Subcutaneous abdominal adipose tissue (tissue), 5 donors: Measurements from ENCODE around the gene MOV10L1.
A peak's percentile ranks its signal among the peaks of the same experiment; 100 is the strongest.

Source experiments
- H3K27ac ChIP-seq: one replicate; pipeline ENCODE4 v1.7.0; 2013; ENCODE audit warnings: low read depth, mild to moderate bottlenecking, inconsistent platforms, low read length, moderate library complexity
- H3K27me3 ChIP-seq, 5 donors: one replicate each; pipeline ENCODE4 v1.7.0; 2013; ENCODE audit warnings: low read length in 5 of 5, inconsistent platforms in 1 of 5; ENCODE audit not compliant: control insufficient read depth in 5 of 5, insufficient read depth in 4 of 5
- H3K36me3 ChIP-seq, 5 donors: one replicate each; pipeline ENCODE4 v1.7.0; 2013; ENCODE audit warnings: low read length in 5 of 5; ENCODE audit not compliant: control insufficient read depth in 5 of 5, insufficient read depth in 5 of 5
- H3K4me1 ChIP-seq, 5 donors: one replicate each; pipeline ENCODE4 v1.7.0; 2013; ENCODE audit warnings: low read length in 5 of 5, mild to moderate bottlenecking in 3 of 5, moderate library complexity in 1 of 5; ENCODE audit not compliant: control insufficient read depth in 5 of 5, insufficient read depth in 5 of 5
- H3K4me3 ChIP-seq, 5 donors: one replicate each; pipeline ENCODE4 v1.7.0; 2013; ENCODE audit warnings: low read length in 5 of 5, low read depth in 1 of 5
- H3K9ac ChIP-seq, 5 donors: one replicate each; pipeline ENCODE4 v1.7.0; 2013; ENCODE audit warnings: low read length in 5 of 5, mild to moderate bottlenecking in 4 of 5, moderate library complexity in 3 of 5
- H3K9me3 ChIP-seq, 5 donors: one replicate each; pipeline ENCODE4 v1.7.0; 2013; ENCODE audit warnings: low read length in 5 of 5; ENCODE audit not compliant: control insufficient read depth in 5 of 5
- donor health status: healthy.
- donor health status: healthy.
- donor health status: healthy.
- donor health status: healthy.
- donor health status: healthy.

The MOV10L1 gene

DNA sequence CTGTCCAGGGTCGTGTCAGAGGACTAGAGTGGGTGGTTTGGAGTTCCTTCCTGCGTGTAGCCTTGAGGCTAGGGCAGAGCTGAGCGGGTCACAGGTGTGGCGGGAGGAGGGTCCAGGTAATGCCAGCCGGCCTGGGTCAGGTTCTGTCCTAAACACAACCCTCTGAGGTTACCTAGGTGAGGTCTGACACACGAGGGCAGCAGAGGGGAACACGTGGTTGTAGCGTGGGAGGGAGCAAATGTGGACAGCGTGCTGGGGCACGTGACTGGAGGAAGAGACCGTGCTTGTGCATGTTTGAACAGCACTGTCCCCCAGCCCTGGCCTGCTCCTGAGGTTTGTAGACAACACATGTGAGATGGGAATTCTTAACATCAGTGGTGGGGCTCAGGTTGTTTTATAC, 13.1 kb downstream of the MOV10L1 start:
- Histone ChIP-seq H3K9me3 (no peaks in the 10 kb centered on the region), H3K4me3 (no peak overlapping the region), H3K27ac (no peak overlapping the region), H3K9ac (no peak overlapping the region), H3K4me1 (peaks cover 0 to 6% (median 0%) of the 10 kb centered on the region in 5 donors), H3K36me3 (no peaks in the 10 kb centered on the region), H3K27me3 (peaks cover 0 to 8% (median 0%) of the 10 kb centered on the region in 5 donors)

DNA sequence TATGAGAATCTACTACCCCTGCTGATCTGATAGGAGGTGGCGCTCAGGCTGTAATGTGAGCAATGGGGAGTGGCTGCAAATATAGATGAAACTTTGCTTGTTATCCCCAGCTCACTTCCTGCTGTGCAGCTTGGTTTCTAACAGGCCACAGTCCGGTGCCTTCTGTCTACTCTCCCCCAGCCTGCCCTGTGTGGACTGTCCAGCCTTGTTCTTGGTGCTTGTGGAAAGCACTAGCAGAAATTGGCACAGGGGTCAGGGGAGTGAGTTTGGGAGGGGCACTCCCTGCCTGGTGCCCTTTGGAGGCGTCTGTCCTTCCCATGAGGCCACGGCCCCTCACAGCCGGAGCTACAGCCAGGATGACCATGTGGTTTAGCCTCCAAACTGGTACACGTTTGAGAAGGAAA, 14.3 kb downstream of the MOV10L1 start:
- H3K4me3 ChIP-seq, result no peak overlapping the region
- no peak overlapping the region for H3K27ac ChIP-seq
- H3K9ac ChIP-seq, result no peak overlapping the region
- peaks cover 0 to 6% (median 0%) of the 10 kb centered on the region in 5 donors for H3K4me1 ChIP-seq
- H3K9me3 ChIP-seq, result no peaks in the 10 kb centered on the region
- H3K36me3 ChIP-seq, result no peaks in the 10 kb centered on the region
- H3K27me3 ChIP-seq, result peaks cover 0 to 11% (median 0%) of the 10 kb centered on the region in 5 donors

DNA sequence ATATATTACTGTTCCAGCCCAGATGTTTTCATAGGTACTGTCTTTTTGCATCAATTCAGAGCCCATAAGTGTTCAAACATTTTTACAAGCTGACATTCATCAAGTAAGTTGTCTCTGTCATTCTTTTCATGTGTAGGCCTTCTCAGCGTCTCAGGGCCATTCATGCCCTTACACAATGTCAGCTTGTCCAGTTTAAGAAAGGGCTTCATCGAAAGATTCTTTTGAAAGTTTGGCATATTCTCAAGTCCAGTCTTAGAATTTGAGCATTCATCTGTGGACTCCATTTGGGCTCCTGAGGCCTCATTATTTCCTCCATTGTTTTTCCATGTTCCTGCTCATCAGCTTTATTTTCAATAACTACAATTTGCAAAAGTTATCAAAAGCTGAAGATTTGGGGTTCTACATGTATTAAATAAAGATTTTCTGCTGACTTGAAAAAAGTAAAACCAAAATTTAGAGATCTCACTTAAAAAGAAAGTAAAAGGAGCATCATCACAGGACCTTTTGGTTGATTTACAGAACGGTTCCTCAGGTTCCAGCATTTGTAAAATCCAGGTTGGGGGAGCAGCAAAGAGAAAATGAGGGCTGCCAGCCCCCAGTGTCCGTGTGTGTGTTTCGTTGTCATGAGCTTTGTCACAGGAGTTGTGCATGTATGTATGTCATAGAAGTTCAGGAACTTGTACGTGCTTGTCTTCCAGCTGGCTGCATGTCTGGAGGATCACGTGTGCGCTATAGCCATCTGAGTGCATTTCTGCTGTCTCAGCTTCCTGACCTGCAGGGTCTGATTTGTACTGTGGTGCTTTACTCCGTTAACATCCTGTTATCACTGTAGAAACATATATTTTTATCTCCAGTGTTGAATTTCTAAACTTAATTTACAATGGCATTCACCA, 15.6 kb downstream of the MOV10L1 start:
- Histone ChIP-seq H3K9me3 (no peaks in the 10 kb centered on the region), H3K36me3 (no peaks in the 10 kb centered on the region), H3K27ac (no peak overlapping the region), H3K4me1 (peaks cover 0 to 6% (median 0%) of the 10 kb centered on the region in 5 donors), H3K9ac (peak overlapping the region in 1 of 5 donors; percentile 52), H3K4me3 (no peak overlapping the region), H3K27me3 (peaks cover 0 to 11% (median 0%) of the 10 kb centered on the region in 5 donors)

DNA sequence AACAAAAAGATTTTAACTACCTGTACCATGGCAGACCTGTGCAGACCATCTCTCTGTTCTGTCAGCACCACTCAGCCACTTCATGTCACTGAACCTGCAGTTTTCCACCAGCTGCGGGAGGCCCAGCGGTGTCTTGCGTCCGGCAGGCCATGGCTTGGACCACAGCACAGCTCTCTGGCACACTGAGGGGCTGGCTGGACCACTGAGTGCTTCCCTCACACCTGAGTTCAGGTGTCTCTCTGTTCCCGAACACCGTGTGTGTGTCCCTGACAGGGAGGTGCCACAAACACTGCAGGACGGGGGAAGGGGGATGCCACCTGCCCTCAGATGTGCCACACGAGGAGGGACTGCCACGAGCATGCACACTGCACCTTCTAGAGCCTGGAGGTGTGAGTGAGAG, 17.7 kb downstream of the MOV10L1 start:
- no peak overlapping the region for H3K4me3 ChIP-seq
- no peaks in the 10 kb centered on the region for H3K36me3 ChIP-seq
- H3K9me3 ChIP-seq, result no peaks in the 10 kb centered on the region
- H3K9ac ChIP-seq, result no peak overlapping the region
- peaks cover 0 to 10% (median 5%) of the 10 kb centered on the region in 5 donors for H3K4me1 ChIP-seq
- H3K27me3 ChIP-seq, result peaks cover 5 to 14% (median 9%) of the 10 kb centered on the region in 5 donors
- no peak overlapping the region for H3K27ac ChIP-seq

DNA sequence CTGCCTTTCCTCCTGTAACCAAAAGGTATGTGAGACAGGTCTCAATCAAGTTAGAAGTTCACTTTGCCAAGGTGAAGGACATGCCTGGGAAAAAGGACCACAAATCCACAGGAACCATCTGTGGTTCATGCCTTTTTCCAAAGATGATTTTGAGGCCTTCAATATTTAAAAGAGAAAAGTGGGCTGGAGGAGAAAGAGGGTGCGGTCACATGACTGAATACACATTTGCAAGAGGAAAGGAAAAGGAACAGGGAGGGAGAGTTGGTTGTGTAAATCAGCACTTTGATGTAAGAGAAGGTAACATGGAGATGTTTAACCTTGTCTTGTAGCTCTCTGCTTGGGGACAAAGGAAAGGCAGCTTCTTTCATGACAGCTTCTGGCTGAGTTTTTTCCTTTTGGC, 21.2 kb downstream of the MOV10L1 start:
- Histone ChIP-seq H3K36me3 (no peaks in the 10 kb centered on the region), H3K9ac (no peak overlapping the region), H3K4me1 (peaks cover 0 to 5% (median 0%) of the 10 kb centered on the region in 5 donors), H3K27ac (no peak overlapping the region), H3K27me3 (peaks cover 12 to 34% (median 23%) of the 10 kb centered on the region in 5 donors), H3K9me3 (no peaks in the 10 kb centered on the region), H3K4me3 (no peak overlapping the region)

DNA sequence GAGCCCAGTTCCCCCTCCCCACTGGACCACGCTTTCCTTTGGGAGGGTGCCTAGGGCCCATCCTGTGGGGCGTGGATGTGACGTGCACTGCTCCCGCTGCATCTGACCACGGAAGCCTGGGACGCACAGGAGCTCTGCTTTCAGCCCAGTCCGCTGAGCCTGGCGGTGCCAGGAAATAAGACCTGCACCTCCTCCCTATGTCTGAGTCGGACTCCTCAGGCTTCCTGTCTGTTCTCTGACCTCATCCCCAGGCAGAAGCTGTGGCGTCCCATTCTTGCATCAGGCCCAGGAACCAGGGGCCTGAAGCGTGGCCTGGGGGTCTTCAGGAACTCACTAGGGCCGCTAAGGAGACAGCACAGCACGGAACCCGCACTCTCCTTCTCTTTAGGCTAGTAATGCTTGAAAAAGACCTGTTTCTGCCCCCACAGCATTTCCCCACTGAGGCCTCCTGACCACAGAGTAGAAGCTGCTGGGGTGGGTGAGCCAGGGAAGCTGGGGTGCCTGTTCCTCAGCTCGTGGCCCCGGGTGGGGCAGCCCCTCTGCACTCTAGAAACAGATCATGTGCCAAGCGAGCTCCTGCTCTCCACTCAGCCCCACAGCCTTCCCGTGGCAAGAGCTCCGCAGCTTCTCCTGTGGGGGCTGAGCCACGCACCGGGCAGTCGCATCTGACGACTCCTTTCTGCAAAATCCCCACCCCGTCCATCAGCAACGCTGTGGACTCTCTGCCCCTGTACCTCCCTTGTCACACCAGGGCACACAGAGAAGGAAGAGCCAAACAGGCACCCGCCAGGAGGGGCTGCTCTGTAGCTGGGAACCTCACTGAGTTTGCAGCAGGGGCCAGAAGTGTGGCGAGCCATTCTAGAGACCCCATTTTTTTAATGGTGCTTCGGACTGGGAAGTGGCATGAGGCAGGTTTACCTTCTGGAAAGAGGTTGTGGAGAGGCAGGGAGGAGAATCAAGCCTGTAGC, 22.6 kb downstream of the MOV10L1 start:
- H3K9ac ChIP-seq, result peak overlapping the region in 1 of 5 donors; percentile 35
- no peaks in the 10 kb centered on the region for H3K36me3 ChIP-seq
- H3K27ac ChIP-seq, result no peak overlapping the region
- no peaks in the 10 kb centered on the region for H3K9me3 ChIP-seq
- no peak overlapping the region for H3K4me3 ChIP-seq
- peaks cover 12 to 37% (median 27%) of the 10 kb centered on the region in 5 donors for H3K27me3 ChIP-seq
- peaks cover 0 to 5% (median 0%) of the 10 kb centered on the region in 5 donors for H3K4me1 ChIP-seq

DNA sequence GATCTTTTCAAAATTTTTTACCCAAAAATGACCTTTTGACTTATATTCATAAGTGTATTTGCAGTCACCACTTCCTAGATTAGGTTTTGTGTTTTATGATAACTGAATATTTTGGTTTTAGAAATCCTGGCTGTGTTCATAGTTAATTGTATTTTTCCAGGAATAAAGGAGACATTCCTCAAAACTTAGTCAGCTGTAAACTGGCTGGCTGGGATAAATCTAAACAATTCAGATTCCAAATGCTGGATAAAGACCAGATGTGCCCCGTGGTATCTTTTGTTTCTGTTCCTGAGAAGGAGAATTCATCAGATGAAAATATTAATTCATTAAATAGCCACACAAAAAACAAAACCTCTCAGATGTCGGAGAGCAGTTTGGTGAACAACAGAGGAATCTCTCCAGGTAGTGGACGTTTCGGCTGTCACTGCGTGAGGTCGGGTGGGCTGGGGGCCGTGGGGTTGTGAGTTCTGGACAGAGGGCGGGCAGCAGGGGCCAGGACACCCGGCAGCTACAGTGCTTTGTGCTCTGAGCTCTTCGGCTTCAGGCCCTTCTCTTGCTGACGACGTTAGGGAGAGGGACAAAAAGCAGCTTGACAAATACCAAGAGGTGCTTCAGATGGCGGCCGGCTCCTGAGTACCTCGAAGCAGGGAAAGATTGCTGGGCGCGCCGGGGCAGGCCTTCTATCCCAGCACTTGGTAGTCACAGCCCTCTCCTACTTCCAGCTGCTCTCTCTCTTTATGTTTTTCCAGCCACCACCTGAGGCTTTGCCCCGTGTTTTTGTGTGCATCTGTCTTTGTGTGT, 24.6 kb downstream of the MOV10L1 start:
- H3K9me3 ChIP-seq, result no peaks in the 10 kb centered on the region
- no peaks in the 10 kb centered on the region for H3K36me3 ChIP-seq
- peaks cover 0 to 5% (median 0%) of the 10 kb centered on the region in 5 donors for H3K4me1 ChIP-seq
- peaks cover 12 to 44% (median 32%) of the 10 kb centered on the region in 5 donors for H3K27me3 ChIP-seq
- H3K27ac ChIP-seq, result no peak overlapping the region
- no peak overlapping the region for H3K9ac ChIP-seq
- no peak overlapping the region for H3K4me3 ChIP-seq

DNA sequence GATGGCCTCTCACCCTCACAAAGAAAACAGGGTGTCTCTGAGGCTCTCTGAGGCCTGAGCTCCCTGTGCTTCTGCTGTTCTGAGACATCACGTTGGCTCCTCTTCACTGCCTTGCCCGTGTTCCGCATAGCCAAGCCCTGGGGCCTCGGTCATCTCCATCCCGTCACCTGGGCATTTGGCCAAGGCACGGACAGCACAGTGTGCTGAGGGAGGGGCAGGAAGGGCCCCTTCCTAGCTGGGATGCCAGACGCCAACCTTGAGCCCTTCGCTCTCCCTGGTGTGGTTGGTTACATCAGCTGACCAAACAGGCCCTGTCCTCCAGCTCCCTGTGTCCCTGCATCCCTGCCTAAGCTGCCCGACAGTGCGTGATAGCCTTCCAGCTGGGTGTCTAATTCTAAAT, 25.9 kb downstream of the MOV10L1 start:
- Histone ChIP-seq H3K36me3 (no peaks in the 10 kb centered on the region), H3K9ac (no peak overlapping the region), H3K27ac (no peak overlapping the region), H3K4me1 (peaks cover 0 to 8% (median 0%) of the 10 kb centered on the region in 5 donors), H3K4me3 (no peak overlapping the region), H3K9me3 (no peaks in the 10 kb centered on the region), H3K27me3 (peaks cover 12 to 44% (median 32%) of the 10 kb centered on the region in 5 donors)

DNA sequence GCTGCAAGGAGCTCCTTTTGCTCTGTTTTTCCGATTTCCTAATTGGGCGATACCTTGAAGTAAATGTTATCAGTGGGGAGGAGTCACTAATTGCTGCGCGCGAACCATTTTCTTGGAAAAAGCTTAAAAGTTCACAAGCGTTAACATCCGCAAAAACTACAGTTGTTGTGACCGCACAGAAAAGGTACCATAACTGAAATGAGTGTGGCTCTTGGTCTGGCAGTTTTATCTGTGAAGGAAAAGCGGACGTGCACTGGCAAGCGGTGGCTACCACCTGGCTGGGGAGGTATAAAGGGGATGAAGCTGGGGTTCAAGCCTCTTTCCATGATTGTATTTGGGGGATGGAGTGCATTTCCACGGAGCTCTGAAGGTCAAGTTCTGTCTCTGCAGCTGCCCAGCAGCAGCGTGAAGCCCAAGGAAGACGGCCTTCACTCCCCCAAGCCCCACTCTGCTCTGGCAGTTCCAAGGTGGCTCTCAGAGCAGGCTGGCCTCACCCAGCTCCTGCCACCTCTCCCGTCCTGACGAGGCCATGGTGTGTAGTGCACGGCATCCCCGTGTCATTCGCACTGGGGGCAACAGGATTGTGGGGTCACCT, 27.5 kb downstream of the MOV10L1 start:
- H3K9me3 ChIP-seq, result peaks cover 0 to 4% (median 0%) of the 10 kb centered on the region in 5 donors
- H3K36me3 ChIP-seq, result no peaks in the 10 kb centered on the region
- no peak overlapping the region for H3K9ac ChIP-seq
- H3K27me3 ChIP-seq, result peaks cover 6 to 45% (median 26%) of the 10 kb centered on the region in 5 donors
- peaks cover 0 to 4% (median 0%) of the 10 kb centered on the region in 5 donors for H3K4me1 ChIP-seq
- H3K27ac ChIP-seq, result no peak overlapping the region
- H3K4me3 ChIP-seq, result no peak overlapping the region
